ENCODE data around the gene GRK5.

DNA sequence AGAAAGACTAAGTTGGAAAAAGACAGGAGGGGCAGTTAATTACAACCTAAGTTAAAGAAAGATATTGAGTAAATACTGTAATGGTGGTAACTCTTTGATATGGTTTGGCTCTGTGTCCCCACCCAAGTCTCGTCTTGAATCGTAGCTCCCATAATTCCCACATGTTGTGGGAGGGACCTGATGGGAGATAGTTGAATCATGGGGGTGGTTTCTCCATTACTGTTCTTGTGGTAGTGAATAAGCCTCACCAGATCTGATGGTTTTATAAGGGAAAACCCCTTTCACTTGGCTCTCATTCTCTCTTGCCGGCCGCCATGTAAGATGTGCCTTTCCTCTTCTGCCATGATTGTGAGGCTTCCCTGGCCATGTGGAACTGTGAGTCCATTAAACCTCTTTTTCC is 143.8 kb downstream of the GRK5 start:
- TF ChIP-seq, protein P1, sequence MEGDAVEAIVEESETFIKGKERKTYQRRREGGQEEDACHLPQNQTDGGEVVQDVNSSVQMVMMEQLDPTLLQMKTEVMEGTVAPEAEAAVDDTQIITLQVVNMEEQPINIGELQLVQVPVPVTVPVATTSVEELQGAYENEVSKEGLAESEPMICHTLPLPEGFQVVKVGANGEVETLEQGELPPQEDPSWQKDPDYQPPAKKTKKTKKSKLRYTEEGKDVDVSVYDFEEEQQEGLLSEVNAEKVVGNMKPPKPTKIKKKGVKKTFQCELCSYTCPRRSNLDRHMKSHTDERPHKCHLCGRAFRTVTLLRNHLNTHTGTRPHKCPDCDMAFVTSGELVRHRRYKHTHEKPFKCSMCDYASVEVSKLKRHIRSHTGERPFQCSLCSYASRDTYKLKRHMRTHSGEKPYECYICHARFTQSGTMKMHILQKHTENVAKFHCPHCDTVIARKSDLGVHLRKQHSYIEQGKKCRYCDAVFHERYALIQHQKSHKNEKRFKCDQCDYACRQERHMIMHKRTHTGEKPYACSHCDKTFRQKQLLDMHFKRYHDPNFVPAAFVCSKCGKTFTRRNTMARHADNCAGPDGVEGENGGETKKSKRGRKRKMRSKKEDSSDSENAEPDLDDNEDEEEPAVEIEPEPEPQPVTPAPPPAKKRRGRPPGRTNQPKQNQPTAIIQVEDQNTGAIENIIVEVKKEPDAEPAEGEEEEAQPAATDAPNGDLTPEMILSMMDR (IDR thresholded peaks at IDR 0.05), result no peak
- TF ChIP-seq POLR2AphosphoS5 (IDR thresholded peaks at IDR 0.05) (no peak), POLR2A (IDR thresholded peaks at IDR 0.05) (no peak)

Measured in prostate gland (tissue), 2 donors.